ACC112 (cell line): ENCODE results near the gene FREM3.

ENCODE experiments used
- H2AFZ ChIP-seq: fragments of 200-600 bp; sonication (generic); one replicate; pipeline ENCODE4 v1.6.0; 2017; ENCODE audit warnings: antibody characterized with exemption, low read length; ENCODE audit not compliant: unreplicated experiment
- H3K27ac ChIP-seq: fragments of 200-600 bp; sonication (generic); 2 replicates; pipeline ENCODE4 v1.5.1; 2014; ENCODE audit warnings: low read depth, mild to moderate bottlenecking, antibody characterized with exemption, low read length, moderate library complexity
- H3K27me3 ChIP-seq: fragments of 200-600 bp; sonication (generic); 2 replicates; pipeline ENCODE4 v1.6.1; 2014; ENCODE audit warnings: mild to moderate bottlenecking, antibody characterized with exemption, low read length, moderate library complexity, mixed read lengths; ENCODE audit not compliant: insufficient read depth
- H3K36me3 ChIP-seq: fragments of 200-600 bp; sonication (generic); 2 replicates; pipeline ENCODE4 v1.6.1; 2016; ENCODE audit warnings: mild to moderate bottlenecking, antibody characterized with exemption, low read length, moderate library complexity, mixed read lengths; ENCODE audit not compliant: insufficient read depth
- H3K4me1 ChIP-seq: fragments of 200-600 bp; sonication (generic); one replicate; pipeline ENCODE4 v1.6.1; 2016; ENCODE audit warnings: low read length, mixed read lengths; ENCODE audit not compliant: insufficient read depth, unreplicated experiment, control insufficient read depth
- H3K4me3 ChIP-seq: fragments of 200-600 bp; sonication (generic); 2 replicates; pipeline ENCODE4 v1.5.1; 2014; ENCODE audit warnings: mild to moderate bottlenecking, low read depth, low read length
- H3K79me2 ChIP-seq: fragments of 200-600 bp; sonication (generic); one replicate; pipeline ENCODE4 v1.6.0; 2016; ENCODE audit warnings: low read length; ENCODE audit not compliant: control insufficient read depth, unreplicated experiment, insufficient read depth

Gene FREM3

GRCh38 chr4:143668930-143669552 lies 31.4 kb downstream of the FREM3 start:
- Histone ChIP-seq H3K79me2 (no peaks in the 10 kb centered on the region), H3K27me3 (no peaks in the 10 kb centered on the region), H3K36me3 (no peaks in the 10 kb centered on the region), H3K4me3 (no peak overlapping the region), H3K27ac (no peak overlapping the region), H2AFZ (no peak overlapping the region), H3K4me1 (peaks cover 7% of the 10 kb centered on the region)

DNA sequence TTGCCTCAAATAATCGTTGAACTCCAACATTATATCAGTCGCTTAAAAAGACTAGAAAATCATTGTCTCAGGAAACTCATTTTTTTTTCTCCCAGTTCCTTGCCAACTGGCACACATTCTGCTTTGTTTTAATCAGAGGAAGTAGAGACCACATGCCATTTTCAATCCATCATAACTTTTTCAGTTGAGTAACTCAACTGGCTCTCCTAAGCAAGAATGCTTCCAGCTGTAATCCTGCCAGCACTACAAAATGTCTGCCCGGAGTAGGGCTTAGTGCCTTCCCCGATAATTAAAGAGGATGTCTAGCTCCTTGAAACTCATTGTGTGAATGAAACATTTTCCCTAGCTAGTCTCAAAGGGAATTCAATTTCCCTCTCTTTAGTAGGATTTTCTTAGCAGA lies 33.0 kb downstream of the FREM3 start:
- Histone ChIP-seq H3K79me2 (no peaks in the 10 kb centered on the region), H3K36me3 (no peaks in the 10 kb centered on the region), H3K4me3 (peak overlapping the region; percentile 47; the same call in 1 of the 2 replicates), H3K27me3 (no peaks in the 10 kb centered on the region), H3K4me1 (peaks cover 7% of the 10 kb centered on the region), H2AFZ (peak overlapping the region; percentile 95), H3K27ac (peak overlapping the region; percentile 60)

DNA sequence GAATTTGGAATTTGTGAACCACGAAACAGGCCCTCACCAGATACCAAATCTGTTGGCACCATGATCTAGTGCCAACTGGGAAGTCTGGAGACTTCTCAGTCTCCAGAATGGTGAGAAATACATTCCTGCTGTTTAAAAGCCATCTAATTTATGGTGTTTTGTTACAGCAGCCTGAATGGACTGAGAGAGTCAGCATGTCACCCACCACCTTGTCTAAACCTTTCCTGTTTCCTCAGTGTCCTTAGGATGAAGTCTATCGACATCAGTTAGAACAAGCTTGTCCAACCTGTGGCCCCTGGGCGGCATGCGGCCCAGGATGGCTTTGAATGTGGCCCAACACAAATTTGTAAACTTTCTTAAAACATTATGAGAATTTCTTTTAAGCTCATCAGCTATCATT lies 42.1 kb downstream of the FREM3 start:
- H3K36me3 ChIP-seq = no peaks in the 10 kb centered on the region
- H3K4me3 ChIP-seq = no peak overlapping the region
- no peaks in the 10 kb centered on the region for H3K79me2 ChIP-seq
- no peaks in the 10 kb centered on the region for H3K4me1 ChIP-seq
- no peak overlapping the region for H3K27ac ChIP-seq
- H2AFZ ChIP-seq = no peak overlapping the region
- H3K27me3 ChIP-seq = no peaks in the 10 kb centered on the region

GRCh38 chr4:143654571-143654970 lies 45.9 kb downstream of the FREM3 start:
- Histone ChIP-seq H3K36me3 (no peaks in the 10 kb centered on the region), H3K27me3 (no peaks in the 10 kb centered on the region), H3K27ac (no peak overlapping the region), H2AFZ (no peak overlapping the region), H3K4me3 (no peak overlapping the region), H3K4me1 (no peaks in the 10 kb centered on the region), H3K79me2 (no peaks in the 10 kb centered on the region)

- no peaks in the 10 kb centered on the region for H3K4me1 ChIP-seq
- no peak overlapping the region for H3K4me3 ChIP-seq
- H2AFZ ChIP-seq = no peak overlapping the region
- H3K36me3 ChIP-seq = no peaks in the 10 kb centered on the region
- H3K27me3 ChIP-seq = no peaks in the 10 kb centered on the region
- H3K79me2 ChIP-seq = no peaks in the 10 kb centered on the region
- H3K27ac ChIP-seq = no peak overlapping the region
Measured at GRCh38 chr4:143653031-143653430, 47.4 kb downstream of the FREM3 start.

DNA sequence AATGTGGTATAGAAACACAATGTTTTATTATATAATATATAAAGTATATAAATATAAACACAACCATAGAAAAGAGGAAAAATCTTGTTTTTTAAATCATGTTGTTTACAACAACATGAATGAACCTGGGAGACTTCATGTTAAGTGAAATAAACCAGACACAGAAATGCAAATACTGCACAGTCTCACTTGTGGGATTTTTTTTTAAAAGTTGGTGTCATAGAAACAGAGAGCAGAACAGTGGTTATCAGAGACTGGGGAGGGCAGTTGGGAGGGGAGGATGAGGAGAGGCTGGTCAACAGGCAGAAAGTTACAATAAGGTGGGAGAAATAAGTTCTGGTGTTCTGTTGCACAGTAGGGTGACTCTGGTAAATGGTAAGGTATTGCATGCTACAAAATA lies 57.1 kb downstream of the FREM3 start:
- H3K79me2 ChIP-seq = no peaks in the 10 kb centered on the region
- no peaks in the 10 kb centered on the region; the same call in 1 of the 2 replicates for H3K36me3 ChIP-seq
- H3K27ac ChIP-seq = no peak overlapping the region
- no peaks in the 10 kb centered on the region for H3K27me3 ChIP-seq
- no peaks in the 10 kb centered on the region for H3K4me1 ChIP-seq
- no peak overlapping the region for H3K4me3 ChIP-seq
- H2AFZ ChIP-seq = no peak overlapping the region

DNA sequence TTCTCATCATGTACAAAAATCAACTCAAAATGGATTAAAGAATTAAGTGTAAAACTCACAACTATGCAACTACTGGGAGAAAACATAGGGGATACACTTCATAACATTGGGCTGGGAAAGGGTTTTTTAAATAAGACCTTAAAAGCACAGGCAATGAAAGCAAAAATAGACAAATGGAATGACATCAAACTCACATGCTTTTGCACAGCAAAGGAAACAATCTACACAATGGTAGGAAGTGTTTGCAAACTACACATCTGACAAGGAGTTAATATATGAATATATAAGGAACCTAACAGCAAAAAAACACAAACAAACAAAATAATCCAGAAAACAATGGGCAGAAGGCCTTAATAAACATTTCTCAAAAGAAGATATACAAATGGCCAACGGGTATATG lies 57.9 kb downstream of the FREM3 start:
- Histone ChIP-seq H3K4me3 (no peak overlapping the region), H3K36me3 (no peaks in the 10 kb centered on the region; the same call in 1 of the 2 replicates), H3K27ac (no peak overlapping the region), H3K27me3 (no peaks in the 10 kb centered on the region), H3K79me2 (no peaks in the 10 kb centered on the region), H2AFZ (no peak overlapping the region), H3K4me1 (no peaks in the 10 kb centered on the region)

DNA sequence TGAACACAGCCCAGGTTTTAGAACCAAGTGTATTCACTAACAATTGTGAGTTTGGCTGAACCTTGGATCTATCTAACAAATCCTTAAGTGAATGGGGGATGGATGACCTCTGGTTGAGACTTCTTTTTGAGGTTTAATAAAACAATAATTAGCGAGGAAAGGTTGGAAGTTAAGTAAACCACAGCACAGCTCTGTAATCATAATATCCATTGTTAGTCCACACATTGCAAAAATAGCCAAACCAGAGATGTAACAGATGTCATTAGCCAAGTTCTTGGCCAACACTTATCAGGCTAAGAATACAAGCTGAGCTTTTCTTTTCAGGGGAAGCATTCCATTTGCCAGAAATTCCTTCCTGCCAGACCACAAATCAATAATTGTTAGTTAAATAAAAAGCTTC lies 59.1 kb downstream of the FREM3 start:
- no peak overlapping the region for H2AFZ ChIP-seq
- H3K4me1 ChIP-seq = no peaks in the 10 kb centered on the region
- H3K36me3 ChIP-seq = no peaks in the 10 kb centered on the region
- no peak overlapping the region for H3K27ac ChIP-seq
- no peaks in the 10 kb centered on the region for H3K79me2 ChIP-seq
- no peak overlapping the region for H3K4me3 ChIP-seq
- no peaks in the 10 kb centered on the region for H3K27me3 ChIP-seq

- Histone ChIP-seq H3K79me2 (no peaks in the 10 kb centered on the region), H3K4me3 (no peak overlapping the region), H2AFZ (no peak overlapping the region), H3K36me3 (no peaks in the 10 kb centered on the region), H3K27me3 (no peaks in the 10 kb centered on the region), H3K4me1 (no peaks in the 10 kb centered on the region), H3K27ac (no peak overlapping the region)
Measured at GRCh38 chr4:143634763-143635162, 65.7 kb downstream of the FREM3 start.

GRCh38 chr4:143633833-143634232 lies 66.6 kb downstream of the FREM3 start:
- Histone ChIP-seq H3K4me3 (no peak overlapping the region), H3K27ac (no peak overlapping the region), H2AFZ (no peak overlapping the region), H3K36me3 (no peaks in the 10 kb centered on the region), H3K27me3 (no peaks in the 10 kb centered on the region), H3K4me1 (no peaks in the 10 kb centered on the region), H3K79me2 (no peaks in the 10 kb centered on the region)

- Histone ChIP-seq H3K4me3 (no peak overlapping the region), H2AFZ (no peak overlapping the region), H3K27me3 (no peaks in the 10 kb centered on the region), H3K79me2 (no peaks in the 10 kb centered on the region), H3K4me1 (peaks cover 9% of the 10 kb centered on the region), H3K36me3 (no peaks in the 10 kb centered on the region), H3K27ac (no peak overlapping the region)
Measured at GRCh38 chr4:143626134-143626911, 74.2 kb downstream of the FREM3 start.
